Inferior parietal cortex (tissue), 1 donor: Measurements from ENCODE around the gene SIGLECL1.

Experiments
- DNase-seq: peaks from one replicate; pipeline ENCODE4 v3.0.0-alpha.2; 2016; ENCODE audit errors: extremely low spot score

The SIGLECL1 gene

DNA sequence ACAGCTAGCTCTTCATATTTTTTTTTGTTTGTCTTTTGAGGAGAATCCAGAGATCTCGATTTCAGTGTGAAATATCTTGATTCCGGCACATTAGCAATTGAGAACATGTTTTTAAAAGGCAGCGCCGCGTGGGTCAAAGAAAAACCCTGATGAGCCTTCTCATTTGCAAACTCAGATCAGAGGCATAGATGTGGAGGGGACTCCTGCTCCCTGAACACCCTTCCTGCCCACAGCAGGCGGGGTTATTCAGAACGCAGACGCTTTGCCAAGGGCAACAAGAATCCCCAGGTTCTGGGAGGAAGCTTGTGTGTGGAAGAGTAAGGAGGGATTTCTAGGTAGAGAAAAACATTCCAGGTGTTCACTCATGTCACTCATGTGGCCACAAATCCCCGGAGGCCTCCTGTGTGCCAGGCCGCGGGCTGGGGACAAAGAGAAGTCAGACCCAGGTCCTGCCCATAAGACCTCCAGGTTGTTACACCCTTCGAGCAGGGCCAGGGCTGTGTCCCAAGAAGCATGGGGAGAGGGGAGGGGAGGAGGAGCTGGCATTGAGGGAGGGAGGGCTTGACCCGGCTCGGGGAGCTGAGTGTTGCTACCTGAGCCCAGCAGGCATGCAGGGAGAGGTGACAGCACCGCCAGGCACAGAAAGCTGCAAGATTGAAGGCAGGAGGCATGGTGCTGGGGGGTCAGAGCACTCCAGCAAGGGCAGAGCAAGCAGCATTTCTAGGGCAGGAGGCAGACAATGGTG lies 44.7 kb downstream of the SIGLECL1 start:
- no peak for DNase-seq

DNA sequence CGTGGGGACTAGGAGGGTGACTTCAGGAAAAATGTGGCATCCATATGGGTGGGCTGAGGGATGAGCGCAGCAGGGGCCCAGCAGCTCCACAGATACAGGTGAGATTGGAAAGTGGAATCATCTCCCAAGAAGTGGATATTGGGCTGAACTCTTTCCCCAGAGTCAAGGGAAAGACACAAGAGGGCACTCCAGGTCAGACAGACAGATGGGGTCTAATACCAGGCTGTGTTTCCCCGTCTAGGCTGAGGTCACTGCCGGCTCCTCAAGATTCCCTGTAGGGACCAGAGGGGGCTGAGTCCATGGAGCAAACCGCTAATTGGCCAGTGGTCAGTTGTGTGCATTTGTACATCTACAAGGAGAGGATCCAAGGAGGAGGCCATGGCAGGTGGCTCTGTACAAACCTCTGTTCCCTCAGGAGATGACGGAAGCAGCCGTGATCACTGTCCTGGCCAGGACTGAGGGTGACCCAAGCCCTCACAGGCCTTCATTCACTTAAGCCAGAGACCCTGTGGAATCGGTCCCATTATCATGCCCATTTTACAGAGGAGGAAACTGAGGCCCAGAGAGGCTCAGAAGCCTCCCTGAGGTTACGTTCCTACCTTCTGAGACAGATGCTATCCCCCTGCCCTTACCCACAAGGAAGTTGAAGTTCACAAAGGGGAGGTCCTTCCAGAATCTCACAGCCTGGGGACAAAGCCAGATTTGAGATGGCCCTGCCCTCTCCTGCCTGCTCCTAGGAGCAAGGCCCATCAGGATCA lies 45.6 kb downstream of the SIGLECL1 start:
- no peak for DNase-seq

DNA sequence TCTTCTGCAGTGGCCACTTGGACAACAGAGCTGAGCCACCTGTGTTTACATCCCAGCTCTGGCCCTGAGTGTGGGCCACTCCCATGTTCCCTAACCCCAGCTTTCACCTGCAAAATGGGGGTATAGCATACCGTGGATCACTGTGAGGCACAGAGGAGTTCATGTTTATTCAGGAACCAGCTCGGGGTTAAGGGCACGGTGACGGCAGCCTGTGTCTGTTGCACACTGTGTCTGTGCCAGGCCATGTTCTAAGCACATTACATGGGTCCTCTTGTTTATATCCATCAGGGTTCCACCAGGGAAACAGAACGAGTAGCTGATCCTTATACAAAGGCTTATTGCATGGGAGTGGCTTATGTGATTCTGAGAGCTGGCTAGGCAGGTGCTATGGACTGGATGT lies 46.5 kb downstream of the SIGLECL1 start:
- DNase-seq, result no peak

DNA sequence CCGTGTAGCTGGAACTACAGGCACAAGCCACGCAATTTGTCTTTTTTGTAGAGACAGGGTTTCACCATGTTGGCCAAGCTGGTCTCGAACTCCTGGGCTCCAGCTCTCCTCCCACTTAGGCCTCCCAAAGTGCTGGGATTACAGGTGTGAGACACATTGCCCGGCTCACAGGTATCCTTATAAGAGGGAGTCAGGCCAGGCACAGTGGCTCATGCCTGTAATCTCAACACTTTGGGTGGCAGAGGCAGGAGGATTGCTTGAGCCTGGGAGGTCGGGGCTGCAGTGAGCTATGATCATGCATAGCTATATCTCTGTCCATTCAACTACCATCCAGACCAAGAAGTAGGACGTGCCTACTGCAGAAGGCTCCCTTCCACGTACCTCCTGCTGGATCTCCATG lies 50.4 kb downstream of the SIGLECL1 start:
- no peak for DNase-seq

DNA sequence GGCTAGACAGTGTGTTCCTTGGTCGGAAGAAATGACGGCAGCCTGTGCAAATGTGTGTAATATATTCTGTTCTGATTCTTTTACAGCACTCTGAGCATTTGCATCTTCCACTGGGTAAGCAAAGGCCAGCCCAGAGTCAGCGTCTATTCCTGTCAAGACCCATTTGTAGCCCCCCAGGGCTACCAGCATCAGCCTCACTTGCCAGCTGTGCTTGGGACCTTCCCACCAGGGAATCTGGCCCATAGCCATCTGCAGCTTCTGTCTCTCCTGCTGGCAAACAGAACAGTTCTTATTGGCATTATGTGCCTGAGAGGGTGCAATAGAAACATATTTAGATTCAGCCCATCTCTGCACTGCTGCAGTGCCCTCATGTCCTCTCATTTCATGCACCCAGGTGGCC lies 54.6 kb downstream of the SIGLECL1 start:
- no peak for DNase-seq

DNA sequence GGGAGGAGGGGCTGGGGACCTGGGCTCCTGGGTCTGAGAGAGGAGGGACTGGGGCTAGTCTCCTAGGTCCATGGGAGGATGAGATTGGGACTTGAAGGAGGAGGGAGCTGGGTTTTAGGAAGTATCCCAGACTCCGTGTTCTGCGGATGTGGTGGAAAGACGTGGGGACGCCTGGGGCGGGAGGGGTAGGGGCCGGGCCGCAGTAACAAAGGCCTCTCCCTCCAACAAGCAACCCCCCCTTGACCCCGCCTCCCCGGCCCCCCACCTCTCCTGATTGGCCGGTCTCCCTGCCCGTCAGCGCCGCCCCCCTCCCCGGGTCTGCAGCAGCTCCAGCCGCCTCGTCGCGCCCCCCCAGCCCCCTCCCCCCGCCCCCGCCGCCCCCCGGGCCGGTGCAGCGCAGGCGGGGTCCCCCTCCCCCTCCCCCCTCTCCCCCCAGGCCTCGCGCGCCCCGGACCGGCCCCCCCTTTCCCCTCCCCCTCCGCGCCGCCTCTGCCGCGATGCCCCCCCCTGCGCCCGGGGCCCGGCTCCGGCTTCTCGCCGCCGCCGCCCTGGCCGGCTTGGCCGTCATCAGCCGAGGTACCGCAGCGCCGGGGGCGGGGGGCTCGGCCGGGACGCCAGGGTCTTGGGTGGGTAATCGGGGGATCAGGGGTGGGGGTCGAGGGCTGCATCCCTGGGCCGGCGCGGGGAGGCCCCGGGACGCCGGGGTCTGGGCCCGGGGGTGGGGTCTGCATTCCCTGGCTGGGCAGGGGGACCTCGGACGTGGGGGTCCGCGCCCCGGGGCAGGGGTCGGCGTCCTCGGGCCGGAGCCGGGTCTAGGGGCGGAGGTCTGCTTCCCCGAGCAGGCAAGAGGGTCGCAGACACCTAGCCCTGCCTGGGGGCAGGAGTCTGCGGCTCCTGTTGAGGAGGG lies 60.7 kb downstream of the SIGLECL1 start, which contains the start of gene IGLON5:
TSS of gene IGLON5 (plus strand) at position 294 of the 907 bp plus-strand sequence. CDS start at position 498, 204 bp downstream.
- no peak for DNase-seq

DNA sequence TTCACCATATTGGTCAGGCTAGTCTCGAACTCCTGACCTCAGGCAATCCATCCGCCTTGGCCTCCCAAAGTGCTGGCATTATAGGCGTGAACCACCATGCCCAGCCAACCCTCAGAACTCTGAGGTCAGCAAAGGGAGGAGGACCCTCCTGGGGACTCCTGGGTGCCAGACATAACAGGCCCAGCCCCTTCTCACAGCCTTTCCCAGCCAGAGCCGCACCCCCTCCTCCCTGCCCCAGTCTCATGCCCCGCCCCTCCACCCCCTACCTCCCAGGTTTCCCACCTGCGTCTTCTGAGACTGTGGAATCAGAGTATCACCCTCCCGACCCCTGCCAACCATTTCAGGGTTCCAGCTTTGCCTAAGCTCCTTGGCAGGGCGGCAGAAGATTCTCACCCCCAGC lies 65.8 kb downstream of the SIGLECL1 start:
- no peak for DNase-seq

DNA sequence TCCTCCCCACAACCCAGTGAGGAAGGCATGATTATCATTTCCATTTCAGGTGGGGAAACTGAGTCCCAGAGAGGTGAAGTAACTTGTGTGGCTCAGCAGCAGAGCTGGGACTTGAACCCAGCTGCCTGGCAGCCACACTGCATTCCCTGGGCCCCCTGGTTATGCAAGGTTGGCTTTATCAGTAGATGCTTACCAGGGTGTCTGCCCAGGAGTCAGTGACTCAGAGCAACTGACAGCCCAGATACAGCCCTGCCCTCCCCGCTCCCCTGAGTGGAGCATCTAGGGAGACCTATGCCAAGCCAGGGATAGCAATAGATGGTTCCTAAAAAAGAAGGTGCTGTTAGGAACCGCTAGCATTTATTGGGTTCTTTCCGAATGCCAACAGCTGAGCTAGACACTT lies 66.5 kb downstream of the SIGLECL1 start:
- no peak for DNase-seq

DNA sequence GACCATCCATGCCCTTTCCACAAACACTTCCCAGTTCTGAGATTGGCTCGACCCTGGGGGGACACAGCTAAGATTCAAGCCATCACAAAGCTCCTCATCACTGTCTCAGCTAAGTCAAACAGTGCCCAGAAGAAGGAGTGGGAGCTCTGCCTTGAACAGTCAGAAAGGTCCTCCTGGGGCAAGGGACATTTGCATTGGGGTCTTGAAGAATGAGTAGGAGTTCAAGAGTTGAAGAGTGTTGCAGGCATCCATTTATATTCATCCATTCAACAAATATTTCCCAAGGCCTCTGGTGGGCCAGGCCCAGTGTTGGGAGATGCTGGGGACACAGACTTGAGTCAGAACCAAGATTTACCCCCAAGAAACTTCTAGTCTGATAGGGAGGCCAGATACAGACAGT lies 67.1 kb downstream of the SIGLECL1 start:
- DNase-seq, result no peak
